Mucosa of descending colon (tissue), 3 donors: Measurements from ENCODE around the gene PPP1R37. TPM values are rescaled to one million over a fixed set of nuclear protein-coding genes. Genes with fewer than 3 reads are reported as not detected.

ENCODE experiments used
- ATAC-seq: fragments of 200-7000 bp; cut with Tn5 transposase; one replicate; pipeline ENCODE4 v1.9.1; 2020; ENCODE audit warnings: mild to moderate bottlenecking, moderate library complexity
- DNase-seq, 3 donors: peaks; one replicate each; pipeline ENCODE4 v3.0.0-alpha.2; 2020
- H3K36me3 ChIP-seq: fragments of 200-600 bp; one replicate; pipeline ENCODE4 v1.8.0; 2021; ENCODE audit warnings: low read depth, mild to moderate bottlenecking
- H3K4me1 ChIP-seq: fragments of 200-600 bp; one replicate; pipeline ENCODE4 v1.8.0; 2021; ENCODE audit warnings: low read depth, mild to moderate bottlenecking
- H3K4me3 ChIP-seq: fragments of 200-600 bp; one replicate; pipeline ENCODE4 v1.8.0; 2021; ENCODE audit warnings: mild to moderate bottlenecking
- H3K9me3 ChIP-seq: fragments of 200-600 bp; one replicate; pipeline ENCODE4 v1.8.0; 2021; ENCODE audit warnings: mild to moderate bottlenecking
- intact Hi-C, 2 donors: fragments of 100-400 bp; cut with DNase I in 1 of 2; cut with micrococcal nuclease in 1 of 2; formaldehyde crosslinking; loops; one replicate each; pipeline versions ENCODE4 v1.11.0 to v1.11.1; 2022; cut with DNase I, micrococcal nuclease
- total RNA-seq, 3 donors: library from RNA; stranded (reverse); fragmentation: NEBNext Ultra II Directional in 2 of 3; extraction: Animal tissue kit (Norgen Biotek cat#: 25700) in 2 of 3; gene quantifications; one replicate each; pipeline versions ENCODE4 v1.2.1 to v1.2.4, GENCODE V29; 2021 to 2023
- TF ChIP-seq, protein P1 (sequence below): fragments of 200-600 bp; IDR thresholded peaks from one replicate; pipeline ENCODE4 v1.8.0; 2022; ENCODE audit warnings: antibody characterized with exemption, mild to moderate bottlenecking
- donor health status: DM: no; HTN: no; CAD: no; lungs with moderate emphysema.
- donor health status: DM: no; HTN: no; CAD: no.
- donor health status: DM: no; HTN: yes; CAD: no.

The PPP1R37 gene
- total RNA-seq, 3 donors from 2014 or later, result 27.2 to 33.6 (median 31.7) TPM

GRCh38 chr19:45094137-45094536 is 1.2 kb downstream of the PPP1R37 start:
- DNase-seq, result no peak
- Histone ChIP-seq H3K4me3 (no peak overlapping the region), H3K4me1 (peaks cover 22% of the 10 kb centered on the region), H3K9me3 (no peaks in the 10 kb centered on the region), H3K36me3 (peaks cover 4% of the 10 kb centered on the region)
- TF ChIP-seq, protein P1, sequence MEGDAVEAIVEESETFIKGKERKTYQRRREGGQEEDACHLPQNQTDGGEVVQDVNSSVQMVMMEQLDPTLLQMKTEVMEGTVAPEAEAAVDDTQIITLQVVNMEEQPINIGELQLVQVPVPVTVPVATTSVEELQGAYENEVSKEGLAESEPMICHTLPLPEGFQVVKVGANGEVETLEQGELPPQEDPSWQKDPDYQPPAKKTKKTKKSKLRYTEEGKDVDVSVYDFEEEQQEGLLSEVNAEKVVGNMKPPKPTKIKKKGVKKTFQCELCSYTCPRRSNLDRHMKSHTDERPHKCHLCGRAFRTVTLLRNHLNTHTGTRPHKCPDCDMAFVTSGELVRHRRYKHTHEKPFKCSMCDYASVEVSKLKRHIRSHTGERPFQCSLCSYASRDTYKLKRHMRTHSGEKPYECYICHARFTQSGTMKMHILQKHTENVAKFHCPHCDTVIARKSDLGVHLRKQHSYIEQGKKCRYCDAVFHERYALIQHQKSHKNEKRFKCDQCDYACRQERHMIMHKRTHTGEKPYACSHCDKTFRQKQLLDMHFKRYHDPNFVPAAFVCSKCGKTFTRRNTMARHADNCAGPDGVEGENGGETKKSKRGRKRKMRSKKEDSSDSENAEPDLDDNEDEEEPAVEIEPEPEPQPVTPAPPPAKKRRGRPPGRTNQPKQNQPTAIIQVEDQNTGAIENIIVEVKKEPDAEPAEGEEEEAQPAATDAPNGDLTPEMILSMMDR, result no peak
- no peak for ATAC-seq
- intact Hi-C loops, result no loop called here

- intact Hi-C loops, result no loop called here
- TF ChIP-seq, protein P1, result no peak
- no peak overlapping the region for H3K4me3 ChIP-seq
- ATAC-seq, result no peak
- DNase-seq, result no peak
- peaks cover 22% of the 10 kb centered on the region for H3K4me1 ChIP-seq
- no peaks in the 10 kb centered on the region for H3K9me3 ChIP-seq
- H3K36me3 ChIP-seq, result peaks cover 4% of the 10 kb centered on the region
Observed at GRCh38 chr19:45094707-45095106, 1.7 kb downstream of the PPP1R37 start.

DNA sequence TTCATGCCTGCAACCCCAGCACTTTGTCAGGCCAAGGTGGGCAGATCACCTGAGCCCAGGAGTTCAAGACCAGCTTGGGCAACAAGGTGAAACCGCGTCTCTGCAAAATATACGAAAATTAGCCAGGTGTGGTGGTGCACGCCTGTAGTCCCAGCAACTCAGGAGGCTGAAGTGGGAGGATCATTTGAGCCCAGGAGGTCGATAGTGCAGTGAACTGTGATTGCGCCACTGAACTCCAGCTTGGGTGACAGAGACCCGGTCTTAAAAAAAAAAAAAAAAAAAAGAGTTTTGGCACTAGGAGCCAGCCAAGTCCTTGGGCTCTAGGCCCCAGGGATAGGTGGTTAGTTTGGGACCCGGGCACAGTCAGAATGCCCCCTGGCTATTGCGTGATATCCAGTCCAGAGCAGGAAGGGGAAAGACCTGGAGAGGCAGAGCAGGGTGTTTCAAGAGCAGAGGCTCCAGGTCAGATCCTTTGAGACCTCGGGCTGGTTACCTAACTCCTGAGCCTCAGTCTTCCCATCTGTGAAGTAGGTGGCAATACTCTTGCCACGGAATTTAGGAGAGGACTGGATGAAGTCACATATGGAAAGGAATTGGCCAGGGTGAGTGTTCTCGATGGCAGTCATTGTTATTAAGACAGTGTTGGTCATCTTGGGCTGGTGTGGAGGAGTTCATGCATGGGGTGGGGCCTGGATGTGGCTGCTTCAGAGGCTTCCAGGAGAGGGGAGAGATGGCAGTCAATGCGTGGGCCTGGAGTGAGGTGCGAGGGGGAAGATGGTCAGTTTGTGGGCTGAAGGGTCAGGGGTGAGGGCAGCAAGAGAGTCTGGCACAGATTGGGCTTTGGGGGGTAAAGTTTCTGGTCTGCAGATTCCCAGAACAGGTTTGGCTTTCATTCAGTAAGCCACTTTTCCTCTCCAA is 2.8 kb downstream of the PPP1R37 start:
- H3K4me3 ChIP-seq, result no peak overlapping the region
- DNase-seq (no peak), ATAC-seq (no peak)
- H3K9me3 ChIP-seq, result no peaks in the 10 kb centered on the region
- peaks cover 4% of the 10 kb centered on the region for H3K36me3 ChIP-seq
- TF ChIP-seq, protein P1, result no peak
- H3K4me1 ChIP-seq, result peaks cover 20% of the 10 kb centered on the region
- intact Hi-C loops, result no loop called here

GRCh38 chr19:45096700-45097099 is 3.7 kb downstream of the PPP1R37 start:
- H3K36me3 ChIP-seq, result no peaks in the 10 kb centered on the region
- H3K4me1 ChIP-seq, result peaks cover 28% of the 10 kb centered on the region
- DNase-seq (no peak), ATAC-seq (no peak)
- intact Hi-C loops, result no loop called here
- TF ChIP-seq, protein P1, result no peak
- no peak overlapping the region for H3K4me3 ChIP-seq
- H3K9me3 ChIP-seq, result no peaks in the 10 kb centered on the region

GRCh38 chr19:45097450-45097775 is 4.4 kb downstream of the PPP1R37 start:
- TF ChIP-seq, protein P1, result no peak
- H3K36me3 ChIP-seq, result no peaks in the 10 kb centered on the region
- H3K4me1 ChIP-seq, result peaks cover 28% of the 10 kb centered on the region
- ATAC-seq, result no peak
- DNase-seq, result no peak
- intact Hi-C loops, result no loop called here
- no peaks in the 10 kb centered on the region for H3K9me3 ChIP-seq
- H3K4me3 ChIP-seq, result no peak overlapping the region
